Stimulated activated CD8-positive, alpha-beta memory T cell treated with anti-CD3 and anti-CD28 coated beads, Interleukin-7, amount 100 ng/mL, for 1 hour (primary cell): ENCODE measurements around the gene CCL5.

Experiments
- DNase-seq, 2 donors: peaks; one replicate each; pipeline ENCODE4 v3.0.0-alpha.2; 2020; ENCODE audit warnings: low read depth in 2 of 2

CCL5 gene

DNA sequence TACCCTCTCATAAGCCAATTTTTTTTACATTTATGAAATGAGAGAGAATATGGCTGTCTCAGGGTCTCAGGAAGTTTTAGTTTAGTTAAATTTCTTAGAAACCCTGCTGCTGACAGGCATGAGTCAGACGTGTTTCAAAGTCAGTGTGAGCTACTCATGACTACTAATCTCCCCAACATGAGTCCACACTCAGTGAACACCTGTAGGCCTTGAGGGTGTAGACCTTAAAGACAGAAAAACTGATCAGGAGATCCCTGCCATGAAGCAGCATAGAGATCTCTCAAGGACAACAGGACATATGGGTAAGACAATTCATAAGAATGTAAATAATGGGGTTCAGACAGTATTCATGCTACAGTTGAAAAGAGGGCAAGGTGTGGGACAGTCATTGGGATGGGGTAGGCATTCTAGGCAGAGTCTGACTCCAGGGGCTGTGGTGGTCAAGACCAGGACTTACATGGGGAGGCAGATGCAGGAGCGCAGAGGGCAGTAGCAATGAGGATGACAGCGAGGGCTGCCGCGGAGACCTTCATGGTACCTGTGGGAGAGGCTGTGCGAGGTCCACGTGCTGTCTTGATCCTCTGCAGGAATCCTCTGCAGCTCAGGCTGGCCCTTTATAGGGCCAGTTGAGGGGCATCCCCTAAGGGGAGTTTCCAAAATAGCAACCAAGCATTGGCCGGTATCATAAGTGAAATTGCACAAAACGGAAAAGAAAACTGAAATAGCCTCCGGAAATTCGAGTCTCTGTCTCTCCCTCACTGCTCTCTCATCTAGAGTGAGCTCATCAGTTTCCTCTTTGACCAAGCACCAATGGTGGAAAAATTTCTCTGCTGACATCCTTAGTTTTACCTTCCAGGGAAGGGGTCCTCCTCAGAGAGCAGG, at the start of gene CCL5:
Gene CCL5 (minus strand): TSS at position 588 of the 882 bp plus-strand sequence.
- DNase-seq = peak in 1 of 2 donors; percentile 51

DNA sequence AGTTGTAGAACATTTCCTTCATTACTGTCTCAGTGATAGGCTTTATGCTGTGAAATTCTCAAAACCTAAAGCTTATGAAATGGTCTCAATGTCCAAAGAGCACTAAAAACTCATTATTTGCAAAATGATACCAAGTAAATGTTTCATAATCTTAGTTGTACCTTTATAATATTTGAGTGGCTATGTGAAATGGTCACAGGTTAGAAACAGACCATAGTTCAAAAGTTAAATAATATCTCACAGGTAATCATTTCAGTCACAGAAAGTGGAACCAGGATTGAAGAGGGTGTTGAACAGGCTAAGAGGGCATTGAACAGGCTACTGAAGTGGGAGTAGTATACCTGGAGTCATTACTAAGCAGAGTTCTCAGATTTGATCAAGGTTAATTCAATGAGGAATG, 47.6 kb upstream of the CCL5 start:
- DNase-seq = no peak

DNA sequence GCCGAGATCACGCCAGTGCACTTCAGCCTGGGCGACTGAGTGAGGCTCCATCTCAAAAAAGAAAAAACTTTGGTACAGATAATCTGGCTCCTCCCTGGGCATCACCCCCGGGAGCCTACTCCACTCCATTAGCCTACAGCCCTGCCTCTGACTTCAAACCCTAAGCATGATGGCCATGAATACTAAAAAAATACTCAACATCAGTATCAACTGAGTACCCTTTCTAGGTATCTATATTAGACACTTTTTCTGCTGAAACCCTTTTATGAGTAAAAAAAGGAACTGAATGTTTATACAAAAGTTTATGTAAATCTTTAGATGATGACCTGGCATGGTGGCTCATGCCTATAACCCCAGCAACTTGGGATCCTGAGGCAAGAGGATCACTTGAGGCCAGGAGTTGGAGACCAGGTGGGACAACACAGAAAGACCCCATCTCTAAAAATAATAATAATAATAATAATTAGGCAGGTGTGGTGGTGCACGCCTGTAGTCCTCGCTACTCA, 43.5 kb upstream of the CCL5 start:
- DNase-seq = no peak

DNA sequence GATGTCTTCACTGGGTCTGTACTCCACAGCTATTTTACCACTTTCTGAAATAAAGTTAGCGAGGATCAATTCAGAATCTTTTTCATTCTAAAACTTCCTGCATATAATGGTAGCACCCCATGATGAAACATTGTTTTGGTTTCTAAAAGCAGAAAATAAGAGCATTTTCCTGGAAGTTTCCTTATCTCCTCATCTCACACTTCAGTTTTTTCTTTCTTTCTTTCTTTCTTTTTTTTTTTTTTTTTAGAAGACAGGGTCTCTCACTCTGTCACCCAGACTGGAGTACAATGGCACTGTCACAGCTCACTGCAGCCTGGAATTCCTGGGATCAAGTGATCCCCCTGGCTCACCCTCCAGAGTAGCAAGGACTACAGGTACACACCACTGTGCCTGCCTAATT, 40.1 kb upstream of the CCL5 start:
- DNase-seq = no peak

DNA sequence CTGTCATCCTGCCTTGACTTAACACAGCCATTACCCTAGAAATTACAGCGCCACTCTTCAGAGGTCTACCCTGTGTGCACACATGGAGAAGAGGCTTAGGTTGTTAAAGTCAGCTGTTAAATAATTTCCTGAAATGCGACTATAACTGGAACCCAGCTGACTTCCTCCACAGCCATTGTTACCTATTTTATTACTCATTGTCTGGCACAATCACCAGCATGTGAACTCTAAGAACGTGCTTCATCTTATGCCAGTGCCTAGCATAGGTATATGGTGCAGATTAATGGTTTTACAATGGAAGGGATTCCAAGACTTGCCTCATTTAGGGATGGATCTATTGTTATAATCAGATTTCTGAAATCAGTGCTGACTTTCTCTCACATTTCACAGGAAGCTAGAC, 38.5 kb upstream of the CCL5 start:
- DNase-seq = no peak

DNA sequence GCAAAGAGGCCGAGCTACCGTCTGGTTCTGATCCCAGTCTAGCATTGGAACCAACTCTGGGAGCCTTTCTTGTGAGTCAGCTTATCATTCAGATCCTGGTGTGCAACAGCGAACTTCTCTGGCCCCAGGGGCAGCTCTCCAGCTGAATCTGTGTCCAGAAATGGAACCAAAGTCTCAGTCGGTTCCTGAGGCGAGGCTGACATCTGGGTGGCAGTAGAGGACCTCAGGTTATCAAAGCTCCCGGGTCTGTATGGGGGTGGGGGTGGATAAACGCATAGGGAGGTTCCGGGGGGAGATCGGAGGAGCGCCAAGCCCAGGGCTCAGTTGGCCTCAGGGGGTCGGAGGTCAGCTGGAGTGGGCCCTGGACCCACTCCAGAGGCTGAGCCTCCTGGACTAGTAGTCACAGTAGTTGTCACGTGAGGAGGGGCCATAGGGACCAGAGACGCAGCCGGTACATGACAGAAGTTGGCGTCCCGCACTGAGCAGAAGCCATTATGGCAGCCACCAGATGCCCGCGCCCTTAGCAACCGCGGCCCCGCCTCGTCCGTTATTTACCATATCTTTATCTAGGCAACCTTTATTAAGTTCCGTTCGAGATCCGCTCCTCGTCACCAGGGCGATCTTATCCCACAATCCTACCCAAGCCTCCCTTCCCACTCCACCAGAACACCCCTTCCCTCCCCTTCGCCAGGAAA, 37.5 kb upstream of the CCL5 start:
- DNase-seq = no peak

DNA sequence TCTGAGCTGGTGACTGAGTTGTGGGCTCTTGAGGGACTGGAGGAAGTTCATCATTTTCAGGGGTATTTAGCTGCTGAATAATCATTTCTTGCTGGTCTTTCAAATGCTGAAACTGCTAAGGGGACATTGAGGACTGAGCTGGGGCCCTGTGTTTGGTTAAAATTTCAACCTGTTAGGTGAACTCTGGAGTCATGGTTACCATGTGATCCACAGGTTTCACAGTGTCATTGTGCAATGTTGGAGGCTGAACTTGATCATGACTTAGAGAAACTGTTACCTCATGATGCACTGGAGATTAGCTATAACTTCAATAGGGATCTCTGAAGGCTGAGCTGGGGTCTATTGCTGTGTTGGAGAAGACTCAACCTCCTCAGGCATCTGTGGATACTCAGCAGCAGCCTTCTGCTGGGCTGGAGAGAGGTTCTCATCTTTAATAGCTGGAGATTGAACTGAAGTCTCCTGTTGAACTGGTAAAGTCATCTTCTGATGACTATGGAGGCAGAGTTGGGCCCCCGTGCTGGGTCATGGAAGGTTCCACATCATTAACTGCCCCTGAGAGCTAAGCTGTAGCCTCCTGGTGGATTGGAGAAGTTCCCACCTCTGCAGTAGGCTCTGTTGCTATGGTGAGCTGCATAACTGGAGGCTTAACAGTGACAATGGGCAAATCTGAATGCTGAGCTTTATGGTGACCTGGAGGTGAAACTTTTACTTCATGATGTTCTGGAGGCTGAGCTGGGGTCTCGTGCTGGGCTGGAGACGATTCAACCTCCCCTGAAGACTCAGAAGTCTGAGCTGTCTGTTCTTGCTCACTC, 35.2 kb upstream of the CCL5 start:
- no peak for DNase-seq

DNA sequence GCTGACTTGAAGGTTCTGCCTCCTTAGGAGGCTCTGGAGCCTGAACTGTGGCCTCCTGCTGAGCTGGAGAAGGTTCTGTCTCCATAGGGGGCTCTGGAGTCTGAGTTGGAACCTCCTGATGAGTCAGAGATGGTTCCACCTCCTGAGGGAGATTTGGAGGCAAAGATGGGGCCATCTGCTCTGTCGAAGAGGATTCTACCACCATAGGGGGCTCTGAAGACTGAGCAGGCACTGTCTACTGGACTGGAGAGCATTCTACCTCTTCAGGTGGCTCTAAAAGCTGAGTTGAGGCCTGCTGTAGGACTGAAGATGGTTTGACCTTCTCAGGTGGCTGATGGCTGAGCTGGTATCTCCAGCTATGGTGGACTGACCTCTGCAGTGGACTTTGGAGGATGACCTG, 34.2 kb upstream of the CCL5 start:
- DNase-seq = no peak

DNA sequence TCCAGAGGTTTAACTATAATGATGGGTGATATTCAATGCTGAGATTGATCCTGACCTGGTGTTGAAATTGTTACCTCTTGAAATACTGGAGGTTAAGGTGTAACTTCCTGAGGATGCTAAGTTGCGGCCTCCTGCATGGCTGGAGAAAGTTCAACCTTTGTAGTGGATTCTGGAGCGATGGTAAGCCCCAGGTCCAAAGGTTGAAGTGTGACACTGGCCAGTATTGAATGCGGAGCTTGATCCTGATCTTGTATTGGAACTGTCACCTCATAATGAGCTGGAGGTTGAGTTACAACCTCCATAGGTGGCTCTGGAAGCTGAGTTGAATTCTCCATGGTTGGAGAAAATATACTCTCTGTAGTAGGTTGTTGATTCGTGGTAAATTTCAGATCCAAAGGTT, 33.4 kb upstream of the CCL5 start:
- no peak for DNase-seq

DNA sequence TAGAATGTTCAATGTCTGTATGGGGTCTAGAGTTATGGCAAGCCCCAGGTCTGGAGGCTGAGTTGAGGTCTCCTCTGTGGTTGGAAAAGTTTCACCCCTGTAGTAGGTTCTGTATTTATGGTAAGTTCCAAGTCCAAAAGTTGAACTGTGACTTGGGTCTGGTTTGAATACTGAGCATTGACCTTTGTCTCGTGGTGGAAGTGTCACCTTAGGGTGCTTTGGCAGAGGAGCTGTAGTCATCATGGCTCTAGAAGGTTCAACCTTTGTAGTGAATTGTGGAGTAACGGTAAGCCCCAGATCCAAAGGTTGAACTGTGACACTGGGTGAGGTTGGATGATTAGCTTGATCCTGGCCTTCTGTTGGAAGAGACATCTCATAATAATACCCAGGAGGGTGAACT, 32.8 kb upstream of the CCL5 start:
- no peak for DNase-seq

DNA sequence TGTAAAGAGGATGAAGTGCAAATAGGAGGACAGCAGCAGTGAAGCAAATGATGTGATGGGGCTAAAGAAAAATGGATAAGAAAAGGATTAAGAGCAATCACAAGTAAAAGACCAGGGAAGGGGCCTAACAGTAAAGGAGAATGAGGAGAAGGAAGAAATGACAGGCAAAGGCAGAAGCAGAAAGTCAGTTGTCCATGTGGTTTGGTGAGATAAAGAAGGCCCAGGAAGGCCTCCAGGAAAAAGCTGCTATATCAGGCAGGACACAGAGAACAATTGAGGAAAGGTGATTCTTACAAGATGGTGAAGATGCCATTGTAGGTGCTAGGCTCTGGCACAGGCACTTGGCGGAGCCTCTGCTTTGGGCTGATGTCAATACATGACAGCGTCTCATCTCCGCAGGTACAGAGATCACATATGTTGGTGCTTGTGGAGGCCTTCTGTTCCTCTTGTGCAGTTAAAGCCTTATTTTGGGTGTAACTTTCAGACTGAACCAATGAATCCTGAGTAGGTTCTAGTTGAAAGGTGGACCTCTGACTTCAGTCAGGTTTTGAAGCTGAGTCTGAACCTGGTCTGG, 32.3 kb upstream of the CCL5 start:
- DNase-seq = no peak

DNA sequence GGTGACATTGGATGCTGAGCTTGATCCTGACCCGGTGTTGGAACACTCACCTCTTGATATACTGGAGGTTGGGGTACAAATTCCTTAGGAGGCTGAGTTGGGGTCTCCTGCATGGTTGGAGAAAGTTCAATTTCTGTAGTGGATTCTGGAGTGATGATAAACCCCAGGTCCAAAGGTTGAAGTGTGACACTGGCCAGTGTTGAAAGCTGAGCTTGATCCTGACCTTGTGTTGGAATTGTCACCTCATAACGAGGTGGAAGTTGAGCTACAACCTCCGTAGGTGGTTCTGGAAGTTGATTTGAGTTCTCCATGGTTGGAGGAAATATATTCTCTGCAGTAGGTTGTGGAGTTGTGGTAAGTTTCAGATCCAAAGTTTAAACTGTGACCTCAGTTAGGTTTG, 29.2 kb upstream of the CCL5 start:
- DNase-seq = no peak

DNA sequence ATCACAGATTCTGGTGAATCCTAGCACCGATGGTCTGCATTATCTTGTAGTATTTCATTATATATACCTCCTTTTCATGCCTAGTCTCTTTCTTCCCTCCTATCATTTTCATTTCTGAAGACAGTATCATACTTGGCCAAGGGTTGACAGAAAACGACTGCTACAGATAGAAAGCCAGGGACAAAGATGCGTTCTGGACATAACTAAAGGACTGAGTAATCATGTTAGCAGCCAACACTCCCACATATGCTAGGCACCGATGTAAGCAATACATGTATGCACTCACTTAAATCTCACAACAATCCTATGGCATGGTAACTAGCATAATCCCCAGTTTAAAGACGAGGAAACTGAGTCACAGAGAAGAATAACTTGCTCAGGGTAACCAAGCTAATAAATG, 27.5 kb upstream of the CCL5 start:
- no peak for DNase-seq

DNA sequence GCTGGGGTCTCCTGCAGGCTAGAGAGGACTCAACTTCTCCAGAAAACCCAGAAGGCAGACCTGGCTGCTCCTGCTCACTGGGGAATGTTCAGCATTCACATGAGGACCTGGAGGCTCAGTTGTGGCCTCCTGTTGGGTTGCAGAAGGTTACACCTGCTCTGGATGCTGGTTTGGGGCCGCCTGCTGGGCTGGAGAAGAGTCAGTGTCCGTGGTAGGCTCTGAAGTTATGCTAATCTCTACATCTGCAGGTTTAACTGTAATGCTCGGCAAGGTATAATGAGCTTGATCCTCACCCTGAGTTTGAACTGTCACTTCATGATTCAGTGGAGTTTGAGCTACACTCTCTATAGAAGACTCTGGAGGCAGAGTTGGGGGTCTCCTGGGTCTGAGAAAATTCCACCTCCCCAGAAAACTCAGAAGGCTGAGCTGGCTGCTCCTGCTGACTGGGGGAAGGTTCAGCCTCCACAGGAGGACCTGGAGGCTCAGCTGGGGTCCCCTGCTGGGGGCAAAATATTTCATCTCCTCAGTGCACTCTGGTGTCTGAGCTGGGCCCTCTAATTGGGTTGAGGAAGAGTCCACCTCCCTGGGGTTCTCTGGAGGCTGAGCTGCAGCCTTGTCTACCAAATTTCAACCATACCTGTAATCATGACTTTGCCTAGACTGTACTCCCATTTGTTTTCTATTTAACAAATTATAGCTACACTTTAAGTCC, 26.9 kb upstream of the CCL5 start:
- DNase-seq = no peak

DNA sequence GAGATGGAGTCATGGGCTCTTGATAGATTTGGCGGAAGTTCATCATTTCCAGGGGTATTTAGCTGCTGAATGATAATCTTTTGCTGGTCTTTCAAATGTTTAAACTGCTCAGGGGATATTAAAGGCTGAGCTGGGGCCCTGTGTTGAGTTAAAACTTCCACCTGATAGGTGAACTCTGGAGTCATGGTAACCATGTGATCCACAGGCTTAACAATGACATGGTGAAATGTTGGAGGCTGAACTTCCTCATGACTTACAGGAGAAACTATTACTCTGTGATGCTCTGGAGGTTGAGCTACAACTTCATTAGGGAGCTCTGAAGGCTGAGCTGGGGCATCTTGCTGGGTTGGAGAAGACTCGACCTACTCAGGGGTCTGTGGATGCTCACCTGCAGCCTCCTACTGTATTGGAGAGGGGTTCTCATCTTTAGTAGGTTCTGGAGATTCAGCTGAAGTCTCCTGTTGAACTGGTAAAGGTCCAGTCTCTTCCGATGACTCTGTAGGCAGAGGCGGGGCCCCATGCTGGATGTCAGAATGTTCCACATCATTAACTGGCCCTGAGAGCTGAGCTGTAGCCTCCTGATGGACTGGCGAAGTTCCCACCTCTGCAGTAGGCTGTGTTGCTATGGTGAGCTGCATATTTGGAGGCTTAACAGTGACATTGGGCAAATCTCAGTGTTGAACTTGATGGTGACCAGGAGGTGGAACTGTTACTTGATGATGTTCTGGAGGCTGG, 26.2 kb upstream of the CCL5 start:
- no peak for DNase-seq

DNA sequence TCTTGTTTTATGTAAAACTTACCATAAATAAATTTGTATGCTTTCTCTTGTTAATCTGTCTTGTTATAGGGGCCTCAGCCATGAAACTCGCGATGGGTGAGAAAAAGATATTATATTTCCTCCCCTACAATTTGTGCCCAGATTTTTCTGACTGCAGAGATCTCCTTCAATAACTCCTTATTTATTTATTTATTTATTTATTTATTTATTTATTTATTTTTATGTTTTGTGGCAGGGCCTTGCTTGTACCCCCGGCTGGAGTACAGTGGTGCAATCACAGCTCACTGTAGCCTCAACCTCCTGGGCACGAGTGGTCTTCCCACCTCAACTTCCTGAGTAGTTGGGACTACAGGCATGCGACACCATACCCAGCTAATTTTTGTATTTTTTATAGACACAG, 23.3 kb upstream of the CCL5 start:
- no peak for DNase-seq

DNA sequence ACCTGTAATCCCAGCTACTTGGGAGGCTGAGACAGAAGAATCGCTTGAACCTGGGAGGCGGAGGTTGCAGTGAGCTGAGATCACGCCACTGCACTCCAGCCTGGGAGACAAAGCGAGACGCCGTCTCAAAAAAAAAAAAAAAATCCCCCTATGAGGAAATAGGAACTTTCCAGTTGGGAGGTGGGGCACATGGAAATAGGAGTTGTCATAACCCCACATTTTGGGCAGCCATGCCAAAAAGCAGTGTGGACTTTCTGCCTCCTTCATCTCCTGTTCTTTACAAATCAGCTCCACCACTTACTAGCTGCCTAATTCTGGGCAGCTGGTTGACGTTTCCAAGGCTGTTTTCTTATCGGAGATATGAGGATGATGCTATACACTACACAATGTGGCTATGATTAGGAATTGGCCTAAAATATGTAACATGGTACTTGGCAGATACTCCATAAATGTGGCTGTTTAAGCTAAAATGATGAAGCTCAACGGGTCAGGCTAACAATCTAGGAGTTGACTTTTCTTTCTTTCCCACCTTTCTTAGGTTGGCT, 21.5 kb upstream of the CCL5 start:
- no peak for DNase-seq

DNA sequence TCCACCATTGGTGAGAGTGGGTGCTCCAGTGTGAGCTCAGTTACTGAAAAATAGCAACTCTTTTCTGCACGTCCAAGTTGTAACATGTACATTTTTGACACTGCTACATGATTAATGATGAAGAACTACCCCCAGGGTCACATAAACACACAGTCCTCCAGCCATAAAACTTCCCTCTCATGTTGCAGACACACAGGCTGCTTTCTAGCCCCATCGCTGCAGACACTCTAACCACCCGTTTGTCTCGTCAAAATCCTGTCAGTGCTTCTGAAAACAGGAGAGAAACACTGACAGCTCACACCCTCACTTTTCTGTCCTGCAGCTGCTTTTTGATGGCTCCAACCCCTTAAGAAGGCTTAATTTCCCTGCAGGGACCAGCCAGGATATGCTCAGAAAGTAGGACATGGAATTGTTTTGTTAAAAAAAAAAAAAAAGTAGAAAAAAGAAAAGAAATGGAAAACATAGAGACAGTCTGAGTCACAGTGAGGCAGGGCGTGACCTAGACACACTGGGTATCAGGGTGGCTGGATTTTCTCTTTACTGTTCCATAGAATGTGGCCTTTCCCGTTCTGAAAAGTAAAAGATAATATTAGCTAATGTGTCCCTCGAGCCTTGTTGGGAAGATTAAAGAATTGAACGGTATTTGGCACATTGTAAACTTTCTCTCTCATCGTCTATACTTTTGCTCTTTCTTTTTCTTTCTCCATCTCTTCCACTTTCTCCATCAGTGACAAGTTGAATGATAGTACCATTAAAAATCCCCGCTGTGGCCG, 20.7 kb upstream of the CCL5 start:
- no peak for DNase-seq

DNA sequence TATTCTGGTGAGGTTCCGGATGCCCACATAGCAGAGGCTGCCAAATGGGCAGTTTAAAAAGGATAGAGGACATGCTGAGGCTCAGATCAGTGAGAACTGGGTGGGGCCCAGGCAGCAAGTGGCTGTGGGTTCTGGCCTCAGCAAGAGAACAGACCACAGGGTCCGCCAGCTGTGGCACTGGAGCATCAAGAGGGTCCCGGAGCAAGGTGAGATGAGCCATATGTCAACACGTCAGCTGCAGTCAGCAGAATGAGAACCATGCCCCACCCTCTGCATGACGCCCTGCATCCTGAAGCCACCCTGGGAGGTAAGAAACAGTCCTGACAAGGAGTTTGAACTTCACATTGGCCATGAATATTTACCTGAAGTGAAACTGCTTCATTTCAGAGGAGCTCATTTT, 20.1 kb upstream of the CCL5 start:
- DNase-seq = no peak
